ENCODE data around the gene PWWP2B. TPM values are rescaled to one million over a fixed set of nuclear protein-coding genes. Genes with fewer than 3 reads are reported as not detected.
A peak's percentile ranks its signal among the peaks of the same experiment; 100 is the strongest.

Gene PWWP2B
- total RNA-seq, 1 donor from 2014 or later, result 12.9 TPM

GRCh38 chr10:132440791-132441565, 44.0 kb downstream of the PWWP2B start:
- Mint-ChIP-seq H3K36me3 (ENCODE audit: unreplicated experiment) (no peaks in the 10 kb centered on the region), H3K27me3 (ENCODE audit: unreplicated experiment) (no peaks in the 10 kb centered on the region), H3K9me3 (ENCODE audit: unreplicated experiment) (no peaks in the 10 kb centered on the region), H3K27ac (ENCODE audit: unreplicated experiment) (no peak overlapping the region), H3K4me3 (ENCODE audit: unreplicated experiment) (no peak overlapping the region), H3K4me1 (ENCODE audit: unreplicated experiment) (peaks cover 32% of the 10 kb centered on the region)
- DNase-seq (ENCODE audit: extremely low spot score, unreplicated experiment), result no peak
- no peak for TF ChIP-seq CTCF (IDR thresholded peaks at IDR 0.05)

GRCh38 chr10:132441818-132442524, 45.0 kb downstream of the PWWP2B start:
- TF ChIP-seq CTCF (IDR thresholded peaks at IDR 0.05), result no peak
- peaks cover 41% of the 10 kb centered on the region for H3K4me1 Mint-ChIP-seq (ENCODE audit: unreplicated experiment)
- no peaks in the 10 kb centered on the region for H3K9me3 Mint-ChIP-seq (ENCODE audit: unreplicated experiment)
- no peaks in the 10 kb centered on the region for H3K36me3 Mint-ChIP-seq (ENCODE audit: unreplicated experiment)
- no peak overlapping the region for H3K27ac Mint-ChIP-seq (ENCODE audit: unreplicated experiment)
- H3K4me3 Mint-ChIP-seq (ENCODE audit: unreplicated experiment), result no peak overlapping the region
- H3K27me3 Mint-ChIP-seq (ENCODE audit: unreplicated experiment), result no peaks in the 10 kb centered on the region
- DNase-seq (ENCODE audit: extremely low spot score, unreplicated experiment), result no peak

- Mint-ChIP-seq H3K27ac (ENCODE audit: unreplicated experiment) (no peak overlapping the region), H3K9me3 (ENCODE audit: unreplicated experiment) (no peaks in the 10 kb centered on the region), H3K36me3 (ENCODE audit: unreplicated experiment) (no peaks in the 10 kb centered on the region), H3K27me3 (ENCODE audit: unreplicated experiment) (no peaks in the 10 kb centered on the region), H3K4me1 (ENCODE audit: unreplicated experiment) (peaks cover 48% of the 10 kb centered on the region), H3K4me3 (ENCODE audit: unreplicated experiment) (no peak overlapping the region)
- no peak for DNase-seq (ENCODE audit: extremely low spot score, unreplicated experiment)
- TF ChIP-seq CTCF (IDR thresholded peaks at IDR 0.05), result no peak
These were observed 45.6 kb downstream of the PWWP2B start for GRCh38 chr10:132442636-132443035.

DNA sequence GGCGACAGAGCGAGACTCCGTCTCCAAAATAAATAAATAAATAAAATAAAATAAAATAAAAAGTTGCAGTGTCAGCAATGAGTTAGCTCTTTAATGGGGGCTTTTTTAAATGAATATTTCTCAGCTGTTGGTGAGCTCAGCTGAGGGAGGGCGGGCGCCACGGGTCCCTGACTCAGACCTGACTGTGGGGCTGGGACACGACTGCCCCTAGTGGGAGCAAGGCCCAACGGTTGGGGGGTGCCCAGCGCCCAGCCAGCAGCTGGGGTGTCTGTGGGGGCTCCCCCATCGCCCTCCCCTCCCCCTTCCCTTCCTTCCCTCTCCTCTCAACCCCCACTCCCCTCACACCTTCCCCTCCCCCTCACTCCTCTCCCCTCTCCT, 46.6 kb downstream of the PWWP2B start:
- no peak overlapping the region for H3K27ac Mint-ChIP-seq (ENCODE audit: unreplicated experiment)
- H3K36me3 Mint-ChIP-seq (ENCODE audit: unreplicated experiment), result no peaks in the 10 kb centered on the region
- H3K27me3 Mint-ChIP-seq (ENCODE audit: unreplicated experiment), result no peaks in the 10 kb centered on the region
- H3K4me3 Mint-ChIP-seq (ENCODE audit: unreplicated experiment), result no peak overlapping the region
- H3K4me1 Mint-ChIP-seq (ENCODE audit: unreplicated experiment), result peaks cover 51% of the 10 kb centered on the region
- no peak for DNase-seq (ENCODE audit: extremely low spot score, unreplicated experiment)
- TF ChIP-seq CTCF (IDR thresholded peaks at IDR 0.05), result peak; percentile 61
- H3K9me3 Mint-ChIP-seq (ENCODE audit: unreplicated experiment), result no peaks in the 10 kb centered on the region
